Adipocyte (in vitro differentiated cells): ENCODE results near the gene OPHN1.
"Not testable (repeated sequence)": the region's sequence is repeated elsewhere in the genome, so short reads cannot be mapped to it uniquely, and the experiment has no call there.

Source experiments
- DNase-seq: peaks from one replicate; pipeline ENCODE4 v3.0.0-alpha.2; 2015; ENCODE audit warnings: low read depth
- H3K27me3 ChIP-seq: replicated peaks from 2 replicates; pipeline ENCODE4 v1.7.0; 2013; ENCODE audit warnings: mild to moderate bottlenecking, low read length, moderate library complexity; ENCODE audit not compliant: control insufficient read depth, insufficient read depth
- H3K36me3 ChIP-seq: 2 replicates; pipeline ENCODE4 v1.7.0; 2013; ENCODE audit warnings: low read length, mild to moderate bottlenecking, moderate library complexity; ENCODE audit not compliant: control insufficient read depth, insufficient read depth, severe bottlenecking
- H3K4me1 ChIP-seq: 2 replicates; pipeline ENCODE4 v1.7.0; 2013; ENCODE audit warnings: mild to moderate bottlenecking, low read length, moderate library complexity; ENCODE audit not compliant: control insufficient read depth, insufficient read depth
- H3K4me3 ChIP-seq: 2 replicates; pipeline ENCODE4 v1.7.0; 2013; ENCODE audit warnings: mild to moderate bottlenecking, low read length, moderate library complexity
- H3K9ac ChIP-seq: 2 replicates; pipeline ENCODE4 v1.7.0; 2013; ENCODE audit warnings: mild to moderate bottlenecking, low read length, moderate library complexity
- H3K9me3 ChIP-seq: 2 replicates; pipeline ENCODE4 v1.7.0; 2013; ENCODE audit warnings: mild to moderate bottlenecking, low read length, moderate library complexity; ENCODE audit not compliant: control insufficient read depth

Gene OPHN1

GRCh38 chrX:68287419-68287818 is 145.9 kb downstream of the OPHN1 start:
- H3K9ac ChIP-seq, result no peak overlapping the region
- H3K27me3 ChIP-seq, result no peaks in the 10 kb centered on the region
- no peaks in the 10 kb centered on the region for H3K4me1 ChIP-seq
- DNase-seq, result no peak
- no peaks in the 10 kb centered on the region for H3K9me3 ChIP-seq
- no peak overlapping the region for H3K4me3 ChIP-seq
- H3K36me3 ChIP-seq, result no peaks in the 10 kb centered on the region

- no peaks in the 10 kb centered on the region for H3K36me3 ChIP-seq
- H3K4me3 ChIP-seq, result no peak overlapping the region
- DNase-seq, result no peak
- no peaks in the 10 kb centered on the region for H3K9me3 ChIP-seq
- no peaks in the 10 kb centered on the region for H3K27me3 ChIP-seq
- no peak overlapping the region for H3K9ac ChIP-seq
- H3K4me1 ChIP-seq, result no peaks in the 10 kb centered on the region
These were observed 146.3 kb downstream of the OPHN1 start for GRCh38 chrX:68286980-68287379.

- peak; percentile 50 for DNase-seq
- Histone ChIP-seq H3K4me1 (no peaks in the 10 kb centered on the region), H3K9ac (no peak overlapping the region), H3K36me3 (no peaks in the 10 kb centered on the region), H3K4me3 (no peak overlapping the region), H3K9me3 (no peaks in the 10 kb centered on the region), H3K27me3 (no peaks in the 10 kb centered on the region)
These were observed 147.2 kb downstream of the OPHN1 start for GRCh38 chrX:68286076-68286475.

- DNase-seq, result no peak
These were observed 148.9 kb downstream of the OPHN1 start for GRCh38 chrX:68284281-68284904.

GRCh38 chrX:68273887-68274286 is 159.4 kb downstream of the OPHN1 start:
- no peak overlapping the region for H3K4me3 ChIP-seq
- no peaks in the 10 kb centered on the region for H3K4me1 ChIP-seq
- DNase-seq, result no peak
- H3K9me3 ChIP-seq, result peaks cover 14% of the 10 kb centered on the region
- H3K27me3 ChIP-seq, result peaks cover 4% of the 10 kb centered on the region
- H3K36me3 ChIP-seq, result no peaks in the 10 kb centered on the region
- no peak overlapping the region for H3K9ac ChIP-seq

More at GRCh38 chrX:68284281-68284904, 148.9 kb downstream of the OPHN1 start:
- no peak overlapping the region for H3K4me3 ChIP-seq
- peaks cover 6% of the 10 kb centered on the region for H3K27me3 ChIP-seq
- H3K36me3 ChIP-seq, result no peaks in the 10 kb centered on the region
- no peaks in the 10 kb centered on the region for H3K4me1 ChIP-seq
- H3K9ac ChIP-seq, result no peak overlapping the region
- no peaks in the 10 kb centered on the region for H3K9me3 ChIP-seq

- not testable (repeated sequence) for H3K9me3 ChIP-seq, H3K4me1 ChIP-seq, H3K36me3 ChIP-seq, H3K9ac ChIP-seq, DNase-seq, H3K27me3 ChIP-seq, H3K4me3 ChIP-seq
These were observed 168.5 kb downstream of the OPHN1 start for GRCh38 chrX:68264793-68265192.

GRCh38 chrX:68261060-68261672 is 172.1 kb downstream of the OPHN1 start:
- Histone ChIP-seq H3K9ac (no peak overlapping the region), H3K4me3 (no peak overlapping the region), H3K27me3 (peaks cover 10% of the 10 kb centered on the region), H3K36me3 (no peaks in the 10 kb centered on the region), H3K9me3 (no peaks in the 10 kb centered on the region), H3K4me1 (no peaks in the 10 kb centered on the region)
- peak; percentile 8 for DNase-seq

- no peak for DNase-seq
- Histone ChIP-seq H3K9ac (no peak overlapping the region), H3K4me1 (no peaks in the 10 kb centered on the region), H3K4me3 (no peak overlapping the region), H3K9me3 (no peaks in the 10 kb centered on the region), H3K36me3 (no peaks in the 10 kb centered on the region), H3K27me3 (peaks cover 22% of the 10 kb centered on the region)
These were observed 176.3 kb downstream of the OPHN1 start for GRCh38 chrX:68256990-68257389.

- H3K4me1 ChIP-seq, result peaks cover 4% of the 10 kb centered on the region
- H3K36me3 ChIP-seq, result no peaks in the 10 kb centered on the region
- no peak overlapping the region for H3K4me3 ChIP-seq
- no peak for DNase-seq
- H3K9ac ChIP-seq, result no peak overlapping the region
- H3K27me3 ChIP-seq, result peaks cover 25% of the 10 kb centered on the region
- no peaks in the 10 kb centered on the region for H3K9me3 ChIP-seq
These were observed 178.3 kb downstream of the OPHN1 start for GRCh38 chrX:68254738-68255645.

- Histone ChIP-seq H3K9me3 (peaks cover 4% of the 10 kb centered on the region), H3K4me3 (no peak overlapping the region)
- DNase-seq, result no peak
These were observed 180.6 kb downstream of the OPHN1 start for GRCh38 chrX:68252664-68253063.

GRCh38 chrX:68249903-68250302 is 183.4 kb downstream of the OPHN1 start:
- Histone ChIP-seq H3K4me1 (peaks cover 11% of the 10 kb centered on the region), H3K9ac (no peak overlapping the region), H3K27me3 (peaks cover 13% of the 10 kb centered on the region), H3K36me3 (no peaks in the 10 kb centered on the region), H3K9me3 (peaks cover 4% of the 10 kb centered on the region), H3K4me3 (no peak overlapping the region)
- DNase-seq, result no peak

More at GRCh38 chrX:68252664-68253063, 180.6 kb downstream of the OPHN1 start:
- peaks cover 11% of the 10 kb centered on the region for H3K4me1 ChIP-seq
- H3K9ac ChIP-seq, result no peak overlapping the region
- H3K27me3 ChIP-seq, result peaks cover 22% of the 10 kb centered on the region
- no peaks in the 10 kb centered on the region for H3K36me3 ChIP-seq
